Glutamatergic neuron (in vitro differentiated cells): ENCODE data around the gene OTUD7B. TPM values are rescaled to one million over a fixed set of nuclear protein-coding genes. Genes with fewer than 3 reads are reported as not detected.

Experiments
- DNase-seq: peaks from one replicate; pipeline ENCODE4 v3.0.0; 2022
- H3K27ac Mint-ChIP-seq: one replicate; pipeline ENCODE4 v1.8.0; 2020; ENCODE audit warnings: mild to moderate bottlenecking, mixed read lengths, inconsistent platforms; ENCODE audit not compliant: unreplicated experiment
- H3K27me3 Mint-ChIP-seq: one replicate; pipeline ENCODE4 v1.8.0; 2020; ENCODE audit warnings: mild to moderate bottlenecking, moderate library complexity, mixed read lengths, inconsistent platforms; ENCODE audit not compliant: unreplicated experiment
- H3K36me3 Mint-ChIP-seq: one replicate; pipeline ENCODE4 v1.8.0; 2020; ENCODE audit warnings: mild to moderate bottlenecking, mixed read lengths, inconsistent platforms; ENCODE audit not compliant: unreplicated experiment
- H3K4me1 Mint-ChIP-seq: one replicate; pipeline ENCODE4 v1.8.0; 2020; ENCODE audit warnings: mild to moderate bottlenecking, low read depth, mixed read lengths, inconsistent platforms; ENCODE audit not compliant: unreplicated experiment
- H3K4me3 Mint-ChIP-seq: one replicate; pipeline ENCODE4 v1.8.0; 2020; ENCODE audit warnings: mild to moderate bottlenecking, mixed read lengths, inconsistent platforms; ENCODE audit not compliant: unreplicated experiment
- H3K9me3 Mint-ChIP-seq: one replicate; pipeline ENCODE4 v1.8.0; 2020; ENCODE audit warnings: mild to moderate bottlenecking, moderate library complexity, mixed read lengths, inconsistent platforms; ENCODE audit not compliant: unreplicated experiment
- CTCF ChIP-seq: fragments of 200-600 bp; sonication (generic); IDR thresholded peaks from one replicate; pipeline ENCODE4 v1.5.0; 2021; ENCODE audit not compliant: partially characterized antibody, unreplicated experiment
- total RNA-seq: library from RNA; stranded (reverse); fragmentation: NEBNext Ultra II Directional; extraction: Animal tissue kit (Norgen Biotek cat#: 25700); gene quantifications from one replicate; pipeline ENCODE4 v1.2.1, GENCODE V29; 2021; ENCODE audit not compliant: unreplicated experiment

Gene OTUD7B
- total RNA-seq, 1 donor from 2014 or later: 15.4 TPM

GRCh38 chr1:149914545-149914944 lies 96.0 kb downstream of the OTUD7B start:
- no peak overlapping the region for H3K4me3 Mint-ChIP-seq
- H3K9me3 Mint-ChIP-seq: peaks cover 4% of the 10 kb centered on the region
- H3K4me1 Mint-ChIP-seq: peaks cover 6% of the 10 kb centered on the region
- H3K36me3 Mint-ChIP-seq: peaks cover 11% of the 10 kb centered on the region
- peaks cover 8% of the 10 kb centered on the region for H3K27me3 Mint-ChIP-seq
- DNase-seq: no peak
- H3K27ac Mint-ChIP-seq: no peak overlapping the region
- TF ChIP-seq CTCF: no peak

GRCh38 chr1:149906570-149907075 lies 103.9 kb downstream of the OTUD7B start:
- Mint-ChIP-seq H3K4me1 (peaks cover 2% of the 10 kb centered on the region), H3K36me3 (peaks cover 10% of the 10 kb centered on the region), H3K27me3 (peaks cover 3% of the 10 kb centered on the region), H3K9me3 (peaks cover 2% of the 10 kb centered on the region), H3K27ac (no peak overlapping the region), H3K4me3 (no peak overlapping the region)
- no peak for DNase-seq
- TF ChIP-seq CTCF: no peak

- no peak overlapping the region for H3K27ac Mint-ChIP-seq
- peaks cover 2% of the 10 kb centered on the region for H3K4me1 Mint-ChIP-seq
- no peak for DNase-seq
These were observed 106.6 kb downstream of the OTUD7B start for GRCh38 chr1:149903836-149904491.

GRCh38 chr1:149899460-149900284 lies 110.9 kb downstream of the OTUD7B start, which contains the start of gene BOLA1:
Gene BOLA1 (plus strand): TSS chr1:149899568. CDS start chr1:149900060, 492 bp downstream.
- no peak for TF ChIP-seq CTCF
- H3K27ac Mint-ChIP-seq: peak within 1 kb of the TSS; percentile 52

More at GRCh38 chr1:149903836-149904491, 106.6 kb downstream of the OTUD7B start:
- no peak for TF ChIP-seq CTCF
- peaks cover 6% of the 10 kb centered on the region for H3K36me3 Mint-ChIP-seq
- H3K27me3 Mint-ChIP-seq: peaks cover 6% of the 10 kb centered on the region
- peaks cover 6% of the 10 kb centered on the region for H3K9me3 Mint-ChIP-seq
- H3K4me3 Mint-ChIP-seq: no peak overlapping the region

More at GRCh38 chr1:149899460-149900284, 110.9 kb downstream of the OTUD7B start, which contains the start of gene BOLA1:
- peaks cover 2% of the 10 kb centered on the region for H3K4me1 Mint-ChIP-seq
- DNase-seq: peak; percentile 90
- H3K9me3 Mint-ChIP-seq: peaks cover 5% of the 10 kb centered on the region
- H3K27me3 Mint-ChIP-seq: peaks cover 5% of the 10 kb centered on the region
- H3K36me3 Mint-ChIP-seq: peaks cover 6% of the 10 kb centered on the region
- peak within 1 kb of the TSS; percentile 95 for H3K4me3 Mint-ChIP-seq
